Right lobe of liver (tissue), 4 donors: Measurements from ENCODE around the gene ZC3H12C.

Source experiments
- CTCF ChIP-seq, 4 donors: fragments of 200-600 bp in 3 of 4; fragments of 450-650 bp in 1 of 4; IDR thresholded peaks; one replicate each; pipeline versions ENCODE4 v1.5.1 to v1.8.0; 2016 to 2022; ENCODE audit warnings: antibody characterized with exemption in 4 of 4, mild to moderate bottlenecking in 2 of 4
- POLR2A ChIP-seq: fragments of 450-650 bp; IDR thresholded peaks from one replicate; pipeline ENCODE4 v1.6.1; 2017; ENCODE audit warnings: antibody characterized with exemption, mild to moderate bottlenecking
- donor health status: DM: no; HTN: no; CAD: no.
- donor health status: DM: no; HTN: no; CAD: no.
- donor health status: DM: no; HTN: yes; CAD: no.

GRCh38 chr11:110196241-110196754 is 103.1 kb downstream of the ZC3H12C start:
- TF ChIP-seq CTCF (IDR thresholded peaks at IDR 0.05) (no peak), POLR2A (no peak)
